ENCODE data around the gene RNF182.
"Not testable (repeated sequence)": the region's sequence is repeated elsewhere in the genome, so short reads cannot be mapped to it uniquely, and the experiment has no call there.

RNF182 gene

DNA sequence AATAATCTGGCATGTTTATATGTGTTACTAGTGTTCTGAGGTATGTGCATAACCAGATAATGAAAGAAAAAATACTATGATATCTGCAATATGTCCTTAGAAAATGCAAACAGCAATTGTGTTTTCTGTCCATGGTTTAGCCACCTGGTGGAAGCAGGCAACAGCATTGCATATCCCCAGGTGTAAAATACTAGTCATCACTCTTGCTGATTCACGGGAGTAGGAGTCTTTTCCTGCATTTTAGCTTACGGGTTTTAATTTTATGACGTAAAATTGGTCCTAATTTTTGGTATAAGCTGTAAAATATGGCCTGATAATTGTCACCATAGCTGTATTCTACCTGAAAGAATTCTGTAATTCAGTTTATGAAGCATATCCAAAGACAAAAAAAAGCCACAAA lies 2.5 kb downstream of the RNF182 start:
- peaks cover 14% of the 10 kb centered on the region for H3K4me1 Mint-ChIP-seq (ENCODE audit: low read depth)
- peaks cover 4% of the 10 kb centered on the region for H3K9me3 Mint-ChIP-seq
- no peak overlapping the region for H3K27ac Mint-ChIP-seq
- H3K36me3 Mint-ChIP-seq (ENCODE audit: low read depth) = no peaks in the 10 kb centered on the region
- peaks cover 81% of the 10 kb centered on the region for H3K27me3 Mint-ChIP-seq
- no peak overlapping the region for H3K4me3 Mint-ChIP-seq
- no peak for DNase-seq

GRCh38 chr6:13929196-13929595 lies 4.4 kb downstream of the RNF182 start:
- peaks cover 4% of the 10 kb centered on the region for H3K9me3 Mint-ChIP-seq
- peaks cover 11% of the 10 kb centered on the region for H3K4me1 Mint-ChIP-seq (ENCODE audit: low read depth)
- no peaks in the 10 kb centered on the region for H3K36me3 Mint-ChIP-seq (ENCODE audit: low read depth)
- no peak overlapping the region for H3K4me3 Mint-ChIP-seq
- DNase-seq = no peak
- H3K27ac Mint-ChIP-seq = no peak overlapping the region
- H3K27me3 Mint-ChIP-seq = peaks cover 63% of the 10 kb centered on the region

DNA sequence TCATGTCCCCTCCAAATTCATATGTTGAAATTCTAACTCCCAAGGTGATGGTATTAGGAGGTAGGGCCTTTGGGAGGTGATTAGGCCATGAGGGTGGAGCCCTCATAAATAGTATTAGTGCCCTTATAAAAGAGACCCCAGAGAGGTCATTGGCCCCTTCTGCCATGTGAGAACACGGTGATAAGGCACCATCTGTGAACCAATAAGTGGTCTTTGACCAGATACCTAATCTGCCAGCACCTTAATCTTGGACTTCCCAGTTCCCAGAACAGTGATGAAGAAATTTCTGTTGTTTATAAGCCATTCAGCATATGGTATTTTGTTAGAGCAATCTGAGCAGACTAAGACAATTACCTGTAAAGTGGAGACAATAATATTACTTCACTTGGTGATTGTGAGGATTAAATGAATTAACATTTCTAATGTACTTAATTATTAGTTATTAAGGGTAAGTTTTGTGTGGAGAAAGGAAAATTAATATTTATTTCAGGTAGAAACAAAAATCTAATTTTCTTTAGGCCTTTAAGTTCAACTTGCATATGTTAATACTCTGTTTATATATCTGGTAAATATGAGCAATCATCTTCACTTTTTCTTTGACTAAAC lies 7.1 kb downstream of the RNF182 start:
- peaks cover 42% of the 10 kb centered on the region for H3K27me3 Mint-ChIP-seq
- H3K36me3 Mint-ChIP-seq (ENCODE audit: low read depth) = no peaks in the 10 kb centered on the region
- no peak overlapping the region for H3K27ac Mint-ChIP-seq
- no peak overlapping the region for H3K4me3 Mint-ChIP-seq
- peaks cover 9% of the 10 kb centered on the region for H3K4me1 Mint-ChIP-seq (ENCODE audit: low read depth)
- no peak for DNase-seq
- peaks cover 3% of the 10 kb centered on the region for H3K9me3 Mint-ChIP-seq

GRCh38 chr6:13932785-13933184 lies 8.0 kb downstream of the RNF182 start:
- H3K27ac Mint-ChIP-seq = no peak overlapping the region
- no peak for DNase-seq
- no peaks in the 10 kb centered on the region for H3K36me3 Mint-ChIP-seq (ENCODE audit: low read depth)

GRCh38 chr6:13934721-13935120 lies 10.0 kb downstream of the RNF182 start:
- H3K9me3 Mint-ChIP-seq = no peaks in the 10 kb centered on the region
- no peak overlapping the region for H3K27ac Mint-ChIP-seq
- H3K4me1 Mint-ChIP-seq (ENCODE audit: low read depth) = peaks cover 9% of the 10 kb centered on the region
- H3K27me3 Mint-ChIP-seq = peaks cover 19% of the 10 kb centered on the region
- no peak overlapping the region for H3K4me3 Mint-ChIP-seq
- no peak for DNase-seq
- no peaks in the 10 kb centered on the region for H3K36me3 Mint-ChIP-seq (ENCODE audit: low read depth)

More at GRCh38 chr6:13932785-13933184, 8.0 kb downstream of the RNF182 start:
- Mint-ChIP-seq H3K27me3 (peaks cover 34% of the 10 kb centered on the region), H3K4me1 (ENCODE audit: low read depth) (peaks cover 9% of the 10 kb centered on the region), H3K9me3 (no peaks in the 10 kb centered on the region), H3K4me3 (no peak overlapping the region)

GRCh38 chr6:13935190-13935880 lies 10.6 kb downstream of the RNF182 start:
- peaks cover 20% of the 10 kb centered on the region for H3K27me3 Mint-ChIP-seq
- peaks cover 9% of the 10 kb centered on the region for H3K4me1 Mint-ChIP-seq (ENCODE audit: low read depth)
- H3K36me3 Mint-ChIP-seq (ENCODE audit: low read depth) = no peaks in the 10 kb centered on the region
- no peak overlapping the region for H3K4me3 Mint-ChIP-seq
- no peaks in the 10 kb centered on the region for H3K9me3 Mint-ChIP-seq
- no peak overlapping the region for H3K27ac Mint-ChIP-seq
- DNase-seq = no peak

DNA sequence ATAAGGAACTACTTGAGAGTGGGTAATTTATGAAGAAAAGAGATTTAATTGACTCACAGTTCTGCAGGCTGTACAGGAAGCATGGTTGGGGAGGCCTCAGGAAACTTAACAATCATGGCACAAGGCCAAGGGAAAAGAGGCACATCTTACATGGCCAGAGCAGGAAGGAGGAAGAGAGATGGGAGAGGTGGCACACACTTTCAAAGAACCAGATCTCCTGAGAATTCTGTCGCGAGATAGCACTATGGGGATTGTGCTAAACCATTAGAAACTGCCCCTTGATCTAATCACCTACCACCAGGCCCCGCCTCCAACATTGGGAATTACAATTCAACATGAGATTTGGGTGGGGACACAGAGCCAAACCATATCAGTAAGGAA lies 11.1 kb downstream of the RNF182 start:
- not testable (repeated sequence) for H3K4me1 Mint-ChIP-seq (ENCODE audit: low read depth); H3K4me3 Mint-ChIP-seq; DNase-seq; H3K9me3 Mint-ChIP-seq; H3K27ac Mint-ChIP-seq; H3K36me3 Mint-ChIP-seq (ENCODE audit: low read depth)
- peaks cover 15% of the 10 kb centered on the region for H3K27me3 Mint-ChIP-seq

DNA sequence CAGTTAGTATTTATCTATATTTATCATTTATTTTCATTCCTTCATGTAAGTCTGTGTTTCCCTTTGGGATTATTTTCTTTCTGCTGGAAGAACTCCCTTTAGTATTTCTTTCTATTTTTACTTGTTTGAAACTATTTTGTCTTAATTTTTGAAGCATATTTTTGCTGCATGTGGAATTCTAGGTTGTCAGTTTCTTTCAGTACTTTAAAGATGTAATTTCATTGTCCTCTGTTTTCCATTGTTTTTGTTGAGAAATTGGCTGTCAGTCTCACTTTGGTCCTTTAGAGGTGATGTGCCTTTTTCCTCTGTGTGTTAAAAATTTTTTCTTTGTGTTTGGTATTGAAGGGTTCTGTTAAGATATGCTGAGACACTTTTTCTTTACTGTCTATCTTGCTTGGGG lies 17.1 kb downstream of the RNF182 start:
- Mint-ChIP-seq H3K36me3 (ENCODE audit: low read depth) (no peaks in the 10 kb centered on the region), H3K27me3 (peaks cover 25% of the 10 kb centered on the region), H3K9me3 (peaks cover 7% of the 10 kb centered on the region), H3K27ac (no peak overlapping the region), H3K4me1 (ENCODE audit: low read depth) (no peaks in the 10 kb centered on the region), H3K4me3 (no peak overlapping the region)
- DNase-seq = no peak

GRCh38 chr6:13943943-13944342 lies 19.2 kb downstream of the RNF182 start:
- no peak overlapping the region for H3K4me3 Mint-ChIP-seq
- H3K27ac Mint-ChIP-seq = no peak overlapping the region
- DNase-seq = no peak
- H3K27me3 Mint-ChIP-seq = peaks cover 31% of the 10 kb centered on the region
- peaks cover 15% of the 10 kb centered on the region for H3K9me3 Mint-ChIP-seq
- no peaks in the 10 kb centered on the region for H3K4me1 Mint-ChIP-seq (ENCODE audit: low read depth)
- H3K36me3 Mint-ChIP-seq (ENCODE audit: low read depth) = no peaks in the 10 kb centered on the region

DNA sequence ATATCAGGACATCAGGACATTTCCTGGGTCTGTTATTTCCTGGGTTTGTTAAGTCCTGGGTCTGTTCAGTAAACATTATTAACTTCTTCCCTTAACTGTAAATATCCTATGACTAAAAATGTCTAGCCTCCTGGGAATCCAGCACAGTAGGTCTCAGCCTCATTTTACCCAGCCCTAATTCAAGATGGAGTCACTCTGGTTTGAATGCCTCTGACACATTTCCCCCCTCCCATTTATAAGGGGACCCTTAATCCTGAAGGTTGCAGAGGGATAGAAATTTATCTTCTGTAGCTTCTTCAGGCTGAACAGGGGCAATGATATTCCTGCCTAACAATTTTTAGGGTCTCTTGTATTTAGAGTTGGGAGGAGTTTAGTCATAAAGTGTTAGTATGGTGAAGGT lies 21.8 kb downstream of the RNF182 start:
- peaks cover 41% of the 10 kb centered on the region for H3K27me3 Mint-ChIP-seq
- H3K4me1 Mint-ChIP-seq (ENCODE audit: low read depth) = no peaks in the 10 kb centered on the region
- no peaks in the 10 kb centered on the region for H3K36me3 Mint-ChIP-seq (ENCODE audit: low read depth)
- no peak overlapping the region for H3K4me3 Mint-ChIP-seq
- DNase-seq = no peak
- peaks cover 18% of the 10 kb centered on the region for H3K9me3 Mint-ChIP-seq
- no peak overlapping the region for H3K27ac Mint-ChIP-seq

- H3K4me3 Mint-ChIP-seq = no peak overlapping the region
- H3K27ac Mint-ChIP-seq = no peak overlapping the region
- H3K9me3 Mint-ChIP-seq = peaks cover 15% of the 10 kb centered on the region
- no peaks in the 10 kb centered on the region for H3K4me1 Mint-ChIP-seq (ENCODE audit: low read depth)
- H3K27me3 Mint-ChIP-seq = peaks cover 34% of the 10 kb centered on the region
- no peaks in the 10 kb centered on the region for H3K36me3 Mint-ChIP-seq (ENCODE audit: low read depth)
- DNase-seq = no peak
Observed at GRCh38 chr6:13947611-13948178, 22.9 kb downstream of the RNF182 start.

DNA sequence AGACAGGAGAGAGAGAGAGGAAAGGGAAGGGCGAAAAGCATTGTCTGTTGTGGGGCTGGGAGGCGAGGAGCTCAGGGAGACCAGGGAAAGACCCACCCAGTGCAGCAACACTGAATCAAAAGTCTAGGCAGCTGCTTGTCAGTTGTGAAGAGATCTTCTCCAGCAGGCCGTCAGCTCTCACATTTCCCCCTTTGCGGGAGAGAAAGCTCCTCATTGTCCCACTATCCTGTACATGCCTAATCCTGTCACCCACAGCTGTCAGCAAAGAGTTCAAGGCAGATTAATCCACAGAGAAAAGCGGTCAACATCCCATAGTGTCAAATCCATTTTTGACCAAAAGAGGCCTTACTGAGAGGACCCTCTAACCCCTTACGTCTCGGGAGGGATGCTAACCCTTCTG lies 27.3 kb downstream of the RNF182 start:
- Mint-ChIP-seq H3K36me3 (ENCODE audit: low read depth) (no peaks in the 10 kb centered on the region), H3K27me3 (peaks cover 19% of the 10 kb centered on the region), H3K4me3 (no peak overlapping the region), H3K9me3 (peaks cover 9% of the 10 kb centered on the region), H3K27ac (no peak overlapping the region), H3K4me1 (ENCODE audit: low read depth) (no peaks in the 10 kb centered on the region)
- DNase-seq = no peak

DNA sequence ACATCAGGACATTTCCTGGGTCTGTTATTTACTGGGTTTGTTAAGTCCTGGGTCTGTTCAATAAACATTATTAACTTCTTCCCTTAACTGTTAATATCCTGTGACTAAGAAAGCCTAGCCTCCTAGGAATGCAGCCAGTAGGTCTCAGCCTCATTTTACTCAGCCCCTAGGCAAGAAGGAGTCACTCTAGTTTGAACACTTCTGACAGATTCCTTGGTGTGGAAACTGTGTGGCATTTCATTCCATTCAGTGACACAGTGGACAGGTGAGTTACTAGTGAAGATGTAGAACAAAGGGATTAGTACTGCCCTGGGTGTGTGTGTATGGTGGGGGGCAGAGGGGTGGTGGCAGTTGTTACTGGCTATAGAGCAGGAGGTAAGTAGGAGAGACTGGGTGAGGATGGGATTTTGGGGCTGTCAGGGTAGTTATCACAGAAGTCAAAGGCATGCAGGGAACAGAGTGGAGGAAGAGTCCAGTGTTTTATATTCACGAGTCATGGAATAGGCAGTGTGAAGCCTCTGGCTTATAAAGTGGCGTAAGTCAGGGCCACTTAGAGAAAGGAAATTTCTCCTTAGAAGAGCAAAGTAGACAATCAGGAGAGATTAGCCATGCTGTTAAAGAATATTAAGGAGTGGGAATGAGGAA lies 28.4 kb downstream of the RNF182 start:
- H3K27me3 Mint-ChIP-seq = peaks cover 14% of the 10 kb centered on the region
- no peak overlapping the region for H3K27ac Mint-ChIP-seq
- no peaks in the 10 kb centered on the region for H3K36me3 Mint-ChIP-seq (ENCODE audit: low read depth)
- no peak overlapping the region for H3K4me3 Mint-ChIP-seq
- H3K9me3 Mint-ChIP-seq = peaks cover 4% of the 10 kb centered on the region
- H3K4me1 Mint-ChIP-seq (ENCODE audit: low read depth) = no peaks in the 10 kb centered on the region
- no peak for DNase-seq

DNA sequence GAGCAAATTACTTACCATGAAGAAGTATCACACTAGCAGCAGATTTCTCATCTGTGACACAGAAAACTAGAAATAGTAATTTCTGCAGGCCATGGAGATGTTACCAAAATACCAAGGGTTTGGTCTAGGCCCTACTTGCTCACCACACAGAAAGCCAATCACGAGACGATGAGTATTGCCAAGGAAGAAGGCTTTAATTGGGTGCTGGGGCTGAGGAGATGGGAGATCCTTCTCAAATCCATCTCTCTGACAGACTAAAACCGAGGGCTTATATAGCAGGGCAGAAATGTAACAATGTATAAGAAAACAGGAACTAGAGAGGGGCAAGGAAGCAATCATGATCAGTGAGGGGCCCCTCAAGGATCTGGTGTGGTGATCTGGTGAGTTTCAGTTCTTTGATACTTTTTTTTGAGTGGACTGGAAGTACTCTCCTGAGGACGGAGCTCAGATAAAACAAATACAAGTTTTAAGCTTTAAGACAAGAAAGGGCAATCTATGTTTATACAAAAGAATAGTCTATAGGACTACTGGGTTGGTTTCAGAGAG lies 40.9 kb downstream of the RNF182 start:
- DNase-seq = no peak
- H3K36me3 Mint-ChIP-seq (ENCODE audit: low read depth) = no peaks in the 10 kb centered on the region
- peaks cover 41% of the 10 kb centered on the region for H3K27me3 Mint-ChIP-seq
- peaks cover 5% of the 10 kb centered on the region for H3K9me3 Mint-ChIP-seq
- H3K27ac Mint-ChIP-seq = no peak overlapping the region
- H3K4me3 Mint-ChIP-seq = no peak overlapping the region
- H3K4me1 Mint-ChIP-seq (ENCODE audit: low read depth) = no peaks in the 10 kb centered on the region

GRCh38 chr6:13971303-13971702 lies 46.6 kb downstream of the RNF182 start:
- peaks cover 25% of the 10 kb centered on the region for H3K9me3 Mint-ChIP-seq
- H3K27ac Mint-ChIP-seq = no peak overlapping the region
- H3K4me3 Mint-ChIP-seq = no peak overlapping the region
- peaks cover 1% of the 10 kb centered on the region for H3K36me3 Mint-ChIP-seq (ENCODE audit: low read depth)
- H3K4me1 Mint-ChIP-seq (ENCODE audit: low read depth) = no peaks in the 10 kb centered on the region
- H3K27me3 Mint-ChIP-seq = peaks cover 25% of the 10 kb centered on the region
- DNase-seq = no peak
